ENCODE data around the gene CLCA2.
"Not testable (repeated sequence)": the region's sequence is repeated elsewhere in the genome, so short reads cannot be mapped to it uniquely, and the experiment has no call there.

Gene CLCA2

DNA sequence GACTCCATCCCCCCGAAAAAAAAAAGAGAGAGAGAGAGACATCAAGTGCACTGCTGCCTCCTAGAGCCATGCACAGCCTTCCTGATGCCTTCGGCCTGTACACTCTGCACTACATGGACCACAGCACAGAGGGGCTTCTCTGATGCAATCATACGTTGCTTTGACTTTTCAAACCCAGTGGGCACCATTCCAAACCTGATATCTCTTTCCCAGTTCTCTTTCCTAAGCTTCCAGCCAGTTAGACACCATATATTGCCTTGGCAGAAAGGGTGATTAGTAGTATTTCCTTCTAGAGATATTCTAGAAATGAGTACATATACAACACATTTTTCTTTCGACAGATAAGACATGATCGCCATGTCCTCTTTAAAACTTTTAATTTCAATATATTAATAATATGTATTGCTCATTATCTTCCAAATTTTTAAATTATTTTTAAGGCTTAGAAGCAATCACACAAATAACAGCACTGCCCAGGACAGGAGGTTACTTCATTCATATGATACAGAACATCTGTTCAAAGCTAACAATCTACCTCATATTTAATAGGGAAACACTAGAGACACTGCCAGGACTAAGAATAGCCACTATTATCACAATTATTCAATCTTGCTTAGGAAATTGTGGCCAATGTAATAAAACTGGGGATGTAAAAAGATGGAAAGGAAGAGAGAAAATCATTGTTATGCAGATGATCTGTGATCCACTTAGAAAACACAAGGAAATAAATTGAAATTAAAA, 54.6 kb downstream of the CLCA2 start:
- FAIRE-seq, result no peak

DNA sequence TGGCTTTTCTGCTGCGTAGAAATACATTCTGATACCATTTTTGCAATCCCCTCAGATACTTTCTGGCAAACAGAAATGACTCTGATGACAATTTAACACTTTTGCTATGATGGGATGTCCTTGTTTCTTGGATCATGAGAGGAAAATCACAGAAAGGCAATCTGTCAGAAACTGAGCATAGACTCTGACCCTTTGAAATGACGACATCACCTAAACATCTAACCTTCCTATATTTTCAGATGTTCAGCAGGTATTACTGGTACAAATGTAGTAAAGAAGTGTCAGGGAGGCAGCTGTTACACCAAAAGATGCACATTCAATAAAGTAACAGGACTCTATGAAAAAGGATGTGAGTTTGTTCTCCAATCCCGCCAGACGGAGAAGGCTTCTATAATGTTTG, 58.0 kb downstream of the CLCA2 start:
- no peak for FAIRE-seq

DNA sequence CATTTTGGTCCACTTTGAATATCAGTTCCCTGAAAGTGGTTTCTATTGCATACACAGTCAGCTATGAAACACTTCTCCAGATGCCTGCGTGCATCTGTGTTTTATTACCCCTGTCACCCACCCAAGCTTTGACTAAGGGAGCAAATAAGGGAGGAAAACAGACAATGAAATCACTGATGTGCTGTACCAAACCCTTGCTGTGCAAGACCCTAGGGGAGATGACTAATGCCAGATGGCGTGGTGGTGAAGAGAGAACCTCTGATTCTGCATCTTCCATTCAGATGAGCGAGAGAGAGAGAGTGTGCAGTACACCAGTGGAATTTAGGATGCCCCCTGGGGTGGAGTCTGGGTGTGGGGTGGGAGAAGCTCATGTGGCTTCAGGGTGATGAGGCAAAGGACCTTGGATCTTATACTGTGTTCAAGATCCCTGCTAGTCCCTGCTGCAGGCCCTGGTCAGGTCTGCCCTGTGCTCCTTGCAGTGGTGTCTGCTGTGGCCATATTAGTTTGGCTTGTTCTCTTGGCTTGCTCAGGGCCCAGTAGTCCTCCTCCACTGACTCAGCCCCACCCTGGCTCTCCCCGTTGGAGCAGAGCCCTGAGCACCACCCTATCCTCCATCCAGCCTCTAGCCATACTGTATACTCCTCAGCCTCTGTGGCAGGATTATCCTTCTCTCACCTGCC, 63.3 kb downstream of the CLCA2 start:
- FAIRE-seq, result no peak

DNA sequence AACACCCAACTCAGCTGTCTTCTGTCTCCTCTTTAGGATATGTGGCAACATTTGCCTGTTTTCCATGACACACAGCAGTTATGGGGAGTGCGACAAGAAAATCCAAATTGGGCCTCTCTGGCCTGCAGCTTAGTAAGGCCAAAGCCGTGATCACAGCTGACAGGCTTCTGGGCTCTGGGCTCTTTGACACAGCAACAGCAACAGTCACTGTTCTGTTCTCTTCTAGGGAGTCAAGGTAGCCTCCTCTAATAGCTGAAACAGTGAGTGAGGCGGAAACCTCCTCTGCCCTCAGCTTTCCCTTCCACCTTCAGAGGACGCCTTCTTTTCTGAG, 63.8 kb downstream of the CLCA2 start:
- FAIRE-seq, result no peak

DNA sequence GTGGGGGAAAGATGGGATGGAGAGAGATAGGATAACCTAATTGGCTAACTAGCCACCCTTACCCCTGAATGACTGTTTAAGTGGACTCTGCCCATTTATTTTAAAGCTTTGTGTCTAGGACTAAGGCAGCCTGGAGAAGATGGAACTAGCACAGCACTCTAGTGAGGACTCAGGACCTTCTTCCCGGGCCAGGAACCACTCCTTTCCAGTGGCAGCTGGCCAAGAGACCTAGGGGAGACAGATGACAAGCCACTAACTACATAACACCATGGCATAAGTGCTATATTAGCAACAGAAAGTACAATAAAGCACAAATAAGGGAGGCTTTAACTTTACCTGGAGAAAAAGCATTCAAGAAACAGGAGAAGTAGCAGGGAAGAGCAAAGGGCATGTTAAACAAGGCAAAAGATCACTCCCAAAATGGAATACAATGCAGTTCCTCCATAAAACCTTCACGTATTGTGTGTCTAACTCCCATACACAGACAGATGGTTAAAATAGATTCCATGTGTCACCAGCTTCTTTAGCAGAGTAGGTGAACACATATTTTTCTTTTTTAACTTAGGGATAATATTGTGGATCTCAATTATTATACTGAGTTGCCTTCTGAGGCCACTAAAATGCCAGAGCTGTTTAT, 65.4 kb downstream of the CLCA2 start:
- FAIRE-seq, result no peak

DNA sequence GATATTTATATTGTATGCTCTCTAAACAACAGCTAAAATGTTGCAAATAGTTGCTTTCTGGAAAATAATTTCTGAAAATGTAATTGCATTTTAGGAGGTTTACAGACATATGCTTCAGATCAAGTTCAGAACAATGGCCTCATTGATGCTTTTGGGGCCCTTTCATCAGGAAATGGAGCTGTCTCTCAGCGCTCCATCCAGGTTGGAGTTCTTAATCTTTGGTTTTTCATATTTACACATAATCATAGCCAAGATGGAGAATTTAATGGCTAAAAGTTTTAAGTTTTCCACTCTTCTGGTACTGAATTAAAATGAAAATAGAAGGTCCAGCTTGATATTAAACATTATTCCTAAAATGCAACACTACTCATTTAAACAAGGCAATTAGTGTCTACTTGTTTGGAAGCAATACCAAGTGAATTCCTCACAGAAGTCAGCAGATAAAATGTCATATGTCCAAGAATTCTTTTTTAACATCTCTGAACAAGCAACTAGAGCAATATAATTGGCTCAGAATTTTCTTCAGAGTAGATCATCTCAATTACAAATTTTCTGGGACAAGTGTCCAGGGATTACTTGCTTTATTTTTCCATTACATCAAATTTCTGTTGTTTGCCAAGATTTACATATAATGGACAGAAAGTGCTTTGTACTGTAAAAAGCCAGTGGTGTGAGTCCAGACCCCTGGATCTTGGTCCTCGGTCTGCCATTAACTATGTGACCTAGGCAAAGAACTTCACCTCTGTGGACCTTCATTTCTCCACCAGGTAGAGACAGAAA, 67.4 kb downstream of the CLCA2 start:
- FAIRE-seq, result no peak

GRCh38 chr1:86498281-86498680, 74.3 kb downstream of the CLCA2 start:
- FAIRE-seq, result no peak

DNA sequence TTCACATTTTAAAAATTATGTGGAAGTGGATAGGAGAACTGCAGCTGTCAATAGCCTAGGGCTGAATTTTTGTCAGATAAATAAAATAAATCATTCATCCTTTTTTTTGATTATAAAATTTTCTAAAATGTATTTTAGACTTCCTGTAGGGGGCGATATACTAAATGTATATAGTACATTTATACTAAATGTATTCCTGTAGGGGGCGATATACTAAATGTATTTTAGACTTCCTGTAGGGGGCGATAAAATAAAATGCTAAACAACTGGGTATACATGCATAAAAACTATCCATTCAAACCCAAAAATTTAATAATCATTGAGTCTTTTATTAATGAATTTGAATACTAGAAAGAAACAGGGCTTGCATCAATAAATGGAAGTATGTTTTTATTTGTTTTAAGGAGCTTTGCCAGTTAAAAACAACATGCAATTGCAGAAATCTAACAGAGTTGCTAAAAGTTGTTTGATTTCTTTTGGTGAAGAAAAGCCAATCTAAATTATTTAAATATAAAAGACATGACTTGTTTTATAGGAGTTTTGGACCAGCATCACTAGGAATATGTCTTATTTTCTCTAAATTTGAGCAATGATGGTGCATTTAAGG, 76.1 kb downstream of the CLCA2 start:
- FAIRE-seq, result peak; percentile 95

- FAIRE-seq, result no peak
These were observed 76.7 kb downstream of the CLCA2 start for GRCh38 chr1:86500714-86501113.

- not testable (repeated sequence) for FAIRE-seq
These were observed 78.2 kb downstream of the CLCA2 start for GRCh38 chr1:86502125-86502646.

- FAIRE-seq, result no peak
These were observed 78.9 kb downstream of the CLCA2 start for GRCh38 chr1:86502721-86503405.

- no peak for FAIRE-seq
These were observed 79.6 kb downstream of the CLCA2 start for GRCh38 chr1:86503406-86504136.

GRCh38 chr1:86504137-86504479, 80.1 kb downstream of the CLCA2 start:
- FAIRE-seq, result no peak

GRCh38 chr1:86504895-86505563, 81.1 kb downstream of the CLCA2 start:
- FAIRE-seq, result no peak

DNA sequence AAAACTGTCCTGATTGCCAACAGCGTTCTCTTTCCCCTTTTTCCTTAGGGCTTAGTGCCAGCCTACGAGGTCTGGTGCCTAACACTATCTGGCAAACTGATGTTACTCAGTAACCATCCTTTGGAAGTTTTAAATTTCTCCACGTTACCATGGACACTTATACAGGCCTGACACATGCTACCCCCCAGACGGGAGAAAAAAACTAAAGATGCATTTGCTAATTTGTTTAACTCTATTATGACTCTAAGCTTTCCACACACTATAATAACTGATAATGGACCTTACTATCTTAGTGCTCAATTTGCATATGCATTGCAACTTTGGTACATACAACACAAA, 81.6 kb downstream of the CLCA2 start:
- no peak for FAIRE-seq
